HFF-Myc (cell line): Measurements from ENCODE around the gene PLA2G2D.

Experiments used
- DNase-seq: peaks from one replicate; pipeline ENCODE4 v3.0.0-alpha.2; 2011; ENCODE audit warnings: low read depth; ENCODE audit errors: extremely low read depth
- H3K4me3 ChIP-seq: replicated peaks from 2 replicates; pipeline ENCODE4 v1.5.1; 2011; ENCODE audit warnings: low read depth, mild to moderate bottlenecking, control low read depth, low read length
- CTCF ChIP-seq: IDR thresholded peaks from 2 replicates; pipeline ENCODE4 v1.5.1; 2012; ENCODE audit warnings: mild to moderate bottlenecking, low read depth, low read length, control low read depth; ENCODE audit errors: missing control alignments

Gene PLA2G2D

GRCh38 chr1:20160034-20160433 is 40.7 kb upstream of the PLA2G2D start:
- no peak overlapping the region for H3K4me3 ChIP-seq
- TF ChIP-seq CTCF = no peak
- no peak for DNase-seq

- no peak for TF ChIP-seq CTCF
- H3K4me3 ChIP-seq = no peak overlapping the region
- DNase-seq = no peak
Measured at GRCh38 chr1:20158358-20159070, 39.2 kb upstream of the PLA2G2D start.

GRCh38 chr1:20154301-20154831 is 35.0 kb upstream of the PLA2G2D start:
- no peak overlapping the region for H3K4me3 ChIP-seq
- TF ChIP-seq CTCF = no peak
- no peak for DNase-seq

GRCh38 chr1:20153000-20153418 is 33.7 kb upstream of the PLA2G2D start:
- DNase-seq = no peak
- H3K4me3 ChIP-seq = no peak overlapping the region
- no peak for TF ChIP-seq CTCF

GRCh38 chr1:20152599-20152930 is 33.2 kb upstream of the PLA2G2D start:
- DNase-seq = no peak
- H3K4me3 ChIP-seq = no peak overlapping the region
- TF ChIP-seq CTCF = no peak

GRCh38 chr1:20151906-20152598 is 32.7 kb upstream of the PLA2G2D start:
- peak overlapping the region; percentile 25; the same call in 1 of the 2 replicates for H3K4me3 ChIP-seq
- TF ChIP-seq CTCF = peak; percentile 72
- DNase-seq = peak; percentile 26
